Skeletal muscle tissue (tissue), 2 donors: ENCODE data around the gene ZNF224. TPM values are rescaled to one million over a fixed set of nuclear protein-coding genes. Genes with fewer than 3 reads are reported as not detected.

Source experiments
- small RNA-seq: library from RNA; depleted of rRNA; stranded (forward); fragments of <200 nt; gene quantifications from one replicate; pipeline ENCODE3, GENCODE V24; 2014
- total RNA-seq: library from RNA; depleted of rRNA; stranded (reverse); fragments of >200 nt; gene quantifications from one replicate; pipeline ENCODE4 v1.2.3, GENCODE V29; 2014

The ZNF224 gene
- total RNA-seq, 1 donor from 2014 or later: 30.3 TPM

Small RNA genes within 50 kb of the gene (small RNA-seq; reads per million reads assigned to genes)
- not detected for gene RNU6-902P

Other genes starting within 250 kb of the ZNF224 start
- 1.6 TPM for gene ZNF404, start 210.4 kb upstream of the ZNF224 start, total RNA-seq
- gene ZNF45, start 159.1 kb upstream of the ZNF224 start, total RNA-seq: 13.0 TPM
- gene ZNF221, start 143.1 kb upstream of the ZNF224 start, total RNA-seq: 6.3 TPM
- gene ZNF155, start 110.2 kb upstream of the ZNF224 start, total RNA-seq: 13.0 TPM
- gene ZNF230, start 91.4 kb upstream of the ZNF224 start, total RNA-seq: 4.2 TPM
- gene ZNF222, start 69.0 kb upstream of the ZNF224 start, total RNA-seq: 5.7 TPM
- 5.2 TPM for gene ZNF223, start 42.3 kb upstream of the ZNF224 start, total RNA-seq
- 2.6 TPM for gene ZNF284, start 22.2 kb upstream of the ZNF224 start, total RNA-seq
- 7.3 TPM for gene ZNF225, start 19.0 kb downstream of the ZNF224 start, total RNA-seq
- gene ZNF234, start 47.2 kb downstream of the ZNF224 start, total RNA-seq: 11.5 TPM
- gene ZNF226, start 70.7 kb downstream of the ZNF224 start, total RNA-seq: 15.7 TPM
- 21.4 TPM for gene ZNF227, start 118.2 kb downstream of the ZNF224 start, total RNA-seq
- gene ZNF233, start 165.5 kb downstream of the ZNF224 start, total RNA-seq: 1.6 TPM
- 8.9 TPM for gene ZNF235, start 210.7 kb downstream of the ZNF224 start, total RNA-seq